PFSK-1 (cell line): ENCODE results near the gene CYLD.

Experiments
- POLR2AphosphoS5 ChIP-seq: IDR thresholded peaks from 2 replicates; pipeline ENCODE4 v1.6.1; 2012; ENCODE audit warnings: low read depth, mild to moderate bottlenecking, control low read depth, low read length, moderate library complexity
- TAF1 ChIP-seq: IDR thresholded peaks from 2 replicates; pipeline ENCODE4 v1.6.1; 2012; ENCODE audit warnings: low read length, control low read depth, borderline replicate concordance; ENCODE audit not compliant: insufficient read depth

GRCh38 chr16:50712560-50712898, 29.4 kb upstream of the CYLD start:
- TF ChIP-seq POLR2AphosphoS5 (no peak), TAF1 (no peak)
